DMS153 treated with DMSO at 0.1 percent for 48 hours (cell line): ENCODE results near the gene TMEM139.
"Not testable (repeated sequence)": the region's sequence is repeated elsewhere in the genome, so short reads cannot be mapped to it uniquely, and the experiment has no call there.

ENCODE experiments used
- DNase-seq: peaks from one replicate; lab custom pipeline; 2025; ENCODE audit not compliant: unreplicated experiment; lab: John Stamatoyannopoulos, UW

The TMEM139 gene

DNA sequence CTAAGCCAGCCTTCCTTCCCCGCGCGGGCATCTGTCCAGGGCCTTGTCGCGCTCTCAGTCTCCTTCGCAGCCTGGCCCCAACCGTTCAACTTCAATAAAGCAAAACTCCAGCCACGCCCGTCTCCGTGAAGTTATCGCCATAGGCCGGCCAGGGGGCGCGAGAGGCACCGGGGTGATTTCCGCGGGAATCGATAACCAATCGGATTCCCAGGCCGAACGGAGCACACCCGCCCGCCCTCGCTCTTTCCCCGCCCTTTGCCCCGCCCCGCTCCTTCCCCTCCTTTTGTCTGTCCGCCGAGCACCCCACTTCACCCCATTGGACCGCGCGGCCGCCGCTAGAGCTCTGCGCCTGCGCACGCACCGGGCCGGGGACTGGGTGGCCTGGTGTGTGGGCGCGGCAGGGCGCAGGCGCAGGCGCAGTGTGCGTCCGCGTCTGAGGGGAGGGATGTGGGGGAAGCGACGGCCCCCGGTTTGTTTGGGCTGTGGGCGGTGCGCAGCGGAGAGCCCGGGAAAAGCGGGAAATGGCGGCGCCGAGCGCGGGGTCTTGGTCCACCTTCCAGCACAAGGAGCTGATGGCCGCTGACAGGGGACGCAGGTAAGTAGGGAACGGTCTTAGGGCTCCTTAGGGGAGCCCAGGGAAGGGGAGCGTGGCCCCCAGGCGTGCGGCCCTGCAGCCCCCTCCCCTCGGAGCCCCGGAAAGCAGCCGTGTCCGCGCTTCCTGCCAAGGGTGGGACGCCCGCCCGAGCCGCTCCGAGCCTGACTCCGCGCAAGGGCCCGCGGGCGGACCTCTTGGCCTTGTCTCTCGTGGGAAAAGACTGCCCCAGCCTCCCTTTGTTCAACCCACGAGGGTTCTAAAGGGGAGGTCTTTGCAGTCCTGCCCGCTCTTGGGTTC is 3.4 kb downstream of the TMEM139 start, which contains the start of gene CASP2:
TSS of gene CASP2 (plus strand) at position 417 of the 892 bp plus-strand sequence. CDS start at position 522, 105 bp downstream.
- peak; percentile 97 for DNase-seq

GRCh38 chr7:143288836-143289235 is 4.1 kb downstream of the TMEM139 start:
- DNase-seq = no peak

- no peak for DNase-seq
Observed at GRCh38 chr7:143289421-143289820, 4.7 kb downstream of the TMEM139 start.

- DNase-seq = not testable (repeated sequence)
Observed at GRCh38 chr7:143289888-143290287, 5.1 kb downstream of the TMEM139 start.

GRCh38 chr7:143290293-143290692 is 5.5 kb downstream of the TMEM139 start:
- no peak for DNase-seq

GRCh38 chr7:143292876-143293275 is 8.1 kb downstream of the TMEM139 start:
- no peak for DNase-seq

DNA sequence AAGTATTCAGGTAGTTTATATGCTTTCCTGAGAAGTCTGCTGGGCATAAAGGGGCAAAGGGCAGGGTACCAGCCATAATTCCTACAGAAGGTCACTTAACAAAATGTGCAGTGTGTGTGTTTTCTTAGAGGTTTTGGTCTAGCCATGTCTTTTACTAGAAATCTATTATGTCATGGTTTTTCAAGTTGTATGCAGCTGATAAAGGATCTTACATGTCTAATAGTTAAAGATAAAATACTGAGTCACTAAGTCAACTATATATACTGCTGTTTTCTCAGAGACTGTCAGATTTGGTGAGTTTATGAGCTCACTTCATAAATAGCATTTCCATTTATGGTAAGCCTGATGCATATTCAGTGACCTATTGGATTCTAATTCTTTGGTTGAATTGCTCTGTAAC is 11.1 kb downstream of the TMEM139 start:
- DNase-seq = no peak

GRCh38 chr7:143296686-143297085 is 11.9 kb downstream of the TMEM139 start:
- DNase-seq = no peak

DNA sequence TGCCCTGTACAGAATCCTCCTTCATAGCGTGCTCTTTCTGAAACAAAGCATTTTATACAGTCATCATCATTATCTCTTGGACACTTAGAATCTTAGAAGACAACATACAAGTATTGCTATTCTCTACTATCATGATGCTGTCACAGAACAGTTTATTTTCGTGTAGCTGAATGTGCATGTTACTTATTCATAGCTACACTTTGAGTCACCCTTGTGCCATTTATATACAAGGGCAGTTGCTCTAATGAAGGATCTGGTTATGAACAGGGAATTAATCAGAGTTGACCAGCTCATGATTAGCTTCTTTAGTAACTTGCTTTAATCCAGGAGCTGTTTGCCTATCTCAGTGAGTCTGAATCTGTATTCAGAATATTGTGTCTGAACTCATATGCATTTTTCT is 14.6 kb downstream of the TMEM139 start:
- no peak for DNase-seq

GRCh38 chr7:143299840-143300239 is 15.1 kb downstream of the TMEM139 start:
- DNase-seq = no peak

GRCh38 chr7:143300959-143301935 is 16.5 kb downstream of the TMEM139 start:
- no peak for DNase-seq

- DNase-seq = no peak
Observed at GRCh38 chr7:143303733-143304132, 19.0 kb downstream of the TMEM139 start.

DNA sequence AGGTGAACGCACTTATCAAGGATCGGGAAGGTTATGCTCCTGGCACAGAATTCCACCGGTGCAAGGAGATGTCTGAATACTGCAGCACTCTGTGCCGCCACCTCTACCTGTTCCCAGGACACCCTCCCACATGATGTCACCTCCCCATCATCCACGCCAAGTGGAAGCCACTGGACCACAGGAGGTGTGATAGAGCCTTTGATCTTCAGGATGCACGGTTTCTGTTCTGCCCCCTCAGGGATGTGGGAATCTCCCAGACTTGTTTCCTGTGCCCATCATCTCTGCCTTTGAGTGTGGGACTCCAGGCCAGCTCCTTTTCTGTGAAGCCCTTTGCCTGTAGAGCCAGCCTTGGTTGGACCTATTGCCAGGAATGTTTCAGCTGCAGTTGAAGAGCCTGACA is 20.2 kb downstream of the TMEM139 start:
- DNase-seq = no peak

DNA sequence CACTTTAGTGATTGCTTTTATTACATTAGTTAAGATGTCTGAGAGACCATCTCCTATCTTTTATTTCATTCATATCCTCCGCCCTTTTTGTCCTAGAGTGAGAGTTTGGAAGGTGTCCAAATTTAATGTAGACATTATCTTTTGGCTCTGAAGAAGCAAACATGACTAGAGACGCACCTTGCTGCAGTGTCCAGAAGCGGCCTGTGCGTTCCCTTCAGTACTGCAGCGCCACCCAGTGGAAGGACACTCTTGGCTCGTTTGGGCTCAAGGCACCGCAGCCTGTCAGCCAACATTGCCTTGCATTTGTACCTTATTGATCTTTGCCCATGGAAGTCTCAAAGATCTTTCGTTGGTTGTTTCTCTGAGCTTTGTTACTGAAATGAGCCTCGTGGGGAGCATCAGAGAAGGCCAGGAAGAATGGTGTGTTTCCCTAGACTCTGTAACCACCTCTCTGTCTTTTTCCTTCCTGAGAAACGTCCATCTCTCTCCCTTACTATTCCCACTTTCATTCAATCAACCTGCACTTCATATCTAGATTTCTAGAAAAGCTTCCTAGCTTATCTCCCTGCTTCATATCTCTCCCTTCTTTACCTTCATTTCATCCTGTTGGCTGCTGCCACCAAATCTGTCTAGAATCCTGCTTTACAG is 20.8 kb downstream of the TMEM139 start:
- DNase-seq = no peak

GRCh38 chr7:143308632-143309031 is 23.9 kb downstream of the TMEM139 start:
- no peak for DNase-seq

DNA sequence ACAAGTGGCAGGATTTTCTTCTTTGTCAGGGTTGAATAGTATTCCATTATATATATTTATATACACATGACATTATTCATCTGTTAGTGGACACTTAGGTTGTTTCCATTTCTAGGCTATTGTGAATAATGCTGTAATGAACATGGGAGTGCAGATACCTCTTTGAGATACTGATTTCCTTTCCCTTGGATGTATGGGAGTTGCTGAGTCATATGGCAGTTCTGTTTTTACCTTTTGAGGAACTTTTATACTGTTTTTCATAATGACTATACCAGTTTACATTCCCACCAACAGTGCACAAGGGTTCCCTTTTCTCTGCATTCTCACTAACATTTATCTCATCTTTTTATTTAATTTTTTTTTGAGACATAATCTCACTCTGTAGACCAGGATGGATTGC is 29.4 kb downstream of the TMEM139 start:
- no peak for DNase-seq

- DNase-seq = no peak
Observed at GRCh38 chr7:143315776-143316175, 31.0 kb downstream of the TMEM139 start, which contains the start of gene CLCN1. Gene CLCN1, plus strand, starts transcription at chr7:143316111. Its CDS starts 102 bp downstream, at chr7:143316213.

- DNase-seq = no peak
Observed at GRCh38 chr7:143316492-143316891, 31.7 kb downstream of the TMEM139 start.

GRCh38 chr7:143318661-143319060 is 33.9 kb downstream of the TMEM139 start:
- no peak for DNase-seq

GRCh38 chr7:143320620-143321019 is 35.9 kb downstream of the TMEM139 start:
- no peak for DNase-seq

DNA sequence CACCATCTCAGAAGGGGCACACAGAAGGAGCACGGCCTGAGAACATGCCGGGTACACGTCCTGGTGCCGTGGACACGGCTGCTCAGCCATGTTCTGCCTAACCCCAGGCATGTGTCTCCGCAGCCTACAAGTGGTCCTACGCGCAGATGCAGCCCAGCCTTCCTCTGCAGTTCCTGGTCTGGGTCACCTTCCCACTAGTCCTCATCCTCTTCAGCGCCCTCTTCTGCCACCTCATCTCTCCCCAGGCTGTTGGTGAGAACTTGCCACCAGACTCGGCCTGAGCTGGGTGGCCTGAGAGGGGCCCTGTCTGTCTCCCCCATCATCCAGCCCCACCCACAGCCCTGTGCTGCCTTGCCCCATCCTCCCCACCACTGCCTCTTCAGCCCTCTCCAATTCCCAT is 36.5 kb downstream of the TMEM139 start:
- no peak for DNase-seq
